ENCODE data around the gene AKAIN1. TPM values are rescaled to one million over a fixed set of nuclear protein-coding genes. Genes with fewer than 3 reads are reported as not detected.

Gene AKAIN1, protein sequence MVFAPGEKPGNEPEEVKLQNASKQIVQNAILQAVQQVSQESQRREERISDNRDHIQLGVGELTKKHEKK
- total RNA-seq = not detected in 2 replicates

GRCh38 chr18:5197032-5197434, at the start of gene AKAIN1:
TSS of gene AKAIN1 (minus strand) at chr18:5197257. CDS start at chr18:5197053, 204 bp downstream.

Other genes starting within 250 kb of the AKAIN1 start
- gene ZBTB14, start 98.5 kb upstream of the AKAIN1 start, total RNA-seq = 23.5 and 24.4 TPM in 2 replicates

All from thoracic aorta endothelial cell (primary cell).